Left ventricle myocardium inferior (tissue), 1 donor: ENCODE data around the gene SDHB. TPM values are rescaled to one million over a fixed set of nuclear protein-coding genes. Genes with fewer than 3 reads are reported as not detected.
"Not testable (repeated sequence)": the region's sequence is repeated elsewhere in the genome, so short reads cannot be mapped to it uniquely, and the experiment has no call there.

Experiments
- DNase-seq: peaks from one replicate; pipeline ENCODE4 v3.0.0-alpha.2; 2020
- H3K27ac ChIP-seq: fragments of 200-600 bp; replicated peaks from 2 replicates; pipeline ENCODE4 v1.8.0; 2021
- H3K27me3 ChIP-seq: fragments of 200-600 bp; 2 replicates; pipeline ENCODE4 v1.8.0; 2021; ENCODE audit warnings: low read depth
- H3K36me3 ChIP-seq: fragments of 200-600 bp; 2 replicates; pipeline ENCODE4 v1.8.0; 2021
- H3K4me1 ChIP-seq: fragments of 200-600 bp; 2 replicates; pipeline ENCODE4 v1.8.0; 2021
- H3K4me3 ChIP-seq: fragments of 200-600 bp; 2 replicates; pipeline ENCODE4 v1.8.0; 2021; ENCODE audit warnings: mild to moderate bottlenecking, moderate library complexity
- H3K9me3 ChIP-seq: fragments of 200-600 bp; replicated peaks from 2 replicates; pipeline ENCODE4 v1.8.0; 2021
- CTCF ChIP-seq: fragments of 200-600 bp; IDR thresholded peaks from 2 replicates; pipeline ENCODE4 v1.8.0; 2021; ENCODE audit warnings: antibody characterized with exemption, mild to moderate bottlenecking, borderline replicate concordance
- intact Hi-C: fragments of 100-400 bp; cut with micrococcal nuclease; formaldehyde crosslinking; loops from one replicate; pipeline ENCODE4 v1.11.0; 2022
- total RNA-seq: library from RNA; stranded (reverse); fragmentation: NEBNext Ultra II Directional; extraction: Animal tissue kit (Norgen Biotek cat#: 25700); gene quantifications from one replicate; pipeline ENCODE4 v1.2.1, GENCODE V29; 2021
- donor health status: DM: no; HTN: yes; CAD: no; lungs with severe emphysema.

SDHB gene
- total RNA-seq, 1 donor from 2014 or later, result 393 TPM

GRCh38 chr1:17067465-17068240 is 13.8 kb upstream of the SDHB start:
- H3K27ac ChIP-seq, result no peak overlapping the region
- intact Hi-C loops, result no loop called here

GRCh38 chr1:17067069-17067426 is 13.2 kb upstream of the SDHB start:
- peaks cover 5% of the 10 kb centered on the region for H3K27me3 ChIP-seq
- no peak overlapping the region for H3K4me3 ChIP-seq
- intact Hi-C loops, result no loop called here
- no peak overlapping the region for H3K27ac ChIP-seq
- TF ChIP-seq CTCF, result no peak
- no peak for DNase-seq
- H3K4me1 ChIP-seq, result peaks cover 6% of the 10 kb centered on the region
- H3K9me3 ChIP-seq, result peaks cover 12% of the 10 kb centered on the region
- no peaks in the 10 kb centered on the region for H3K36me3 ChIP-seq

More at GRCh38 chr1:17067465-17068240, 13.8 kb upstream of the SDHB start:
- Histone ChIP-seq H3K27me3 (peaks cover 11% of the 10 kb centered on the region), H3K4me1 (peaks cover 6% of the 10 kb centered on the region), H3K36me3 (no peaks in the 10 kb centered on the region), H3K9me3 (peaks cover 12% of the 10 kb centered on the region), H3K4me3 (no peak overlapping the region)
- no peak for DNase-seq
- no peak for TF ChIP-seq CTCF

GRCh38 chr1:17066361-17067068 is 12.7 kb upstream of the SDHB start:
- H3K9me3 ChIP-seq, result peaks cover 12% of the 10 kb centered on the region
- peaks cover 10% of the 10 kb centered on the region for H3K4me1 ChIP-seq
- no peak overlapping the region for H3K4me3 ChIP-seq
- H3K27ac ChIP-seq, result no peak overlapping the region
- no peak for DNase-seq
- no peaks in the 10 kb centered on the region for H3K27me3 ChIP-seq
- intact Hi-C loops, result no loop called here
- no peak for TF ChIP-seq CTCF
- no peaks in the 10 kb centered on the region for H3K36me3 ChIP-seq

- Histone ChIP-seq H3K27ac (no peak overlapping the region), H3K4me1 (peaks cover 15% of the 10 kb centered on the region), H3K27me3 (no peaks in the 10 kb centered on the region), H3K9me3 (peaks cover 12% of the 10 kb centered on the region), H3K36me3 (no peaks in the 10 kb centered on the region), H3K4me3 (no peak overlapping the region)
- no peak for TF ChIP-seq CTCF
- intact Hi-C loops, result no loop called here
- no peak for DNase-seq
These were observed 11.8 kb upstream of the SDHB start for GRCh38 chr1:17065666-17066065.

GRCh38 chr1:17062751-17063150 is 8.9 kb upstream of the SDHB start:
- peaks cover 15% of the 10 kb centered on the region for H3K4me1 ChIP-seq
- H3K36me3 ChIP-seq, DNase-seq, H3K4me3 ChIP-seq, H3K27ac ChIP-seq, intact Hi-C loops: not testable (repeated sequence)
- peaks cover 11% of the 10 kb centered on the region for H3K27me3 ChIP-seq
- peaks cover 12% of the 10 kb centered on the region for H3K9me3 ChIP-seq

- intact Hi-C loops, result no loop called here
- no peak for DNase-seq
- Histone ChIP-seq H3K4me3 (no peak overlapping the region), H3K9me3 (peaks cover 12% of the 10 kb centered on the region), H3K27me3 (peaks cover 14% of the 10 kb centered on the region), H3K4me1 (peaks cover 15% of the 10 kb centered on the region), H3K27ac (no peak overlapping the region), H3K36me3 (no peaks in the 10 kb centered on the region)
- no peak for TF ChIP-seq CTCF
These were observed 8.1 kb upstream of the SDHB start for GRCh38 chr1:17061892-17062291.
